Panc1 (cell line): ENCODE data around the gene FOXP2. TPM values are rescaled to one million over a fixed set of nuclear protein-coding genes. Genes with fewer than 3 reads are reported as not detected.

Source experiments
- ATAC-seq: fragments of 200-7000 bp; cut with Tn5 transposase; 2 replicates; pipeline ENCODE4 v1.9.1; 2020; ENCODE audit warnings: mild to moderate bottlenecking, moderate library complexity
- BruUV-seq: library from RNA; stranded (reverse); fragments of 400-500 nt; replicated peaks from 2 replicates; lab custom pipeline; 2021; lab: Mats Ljungman, UMichigan
- CTCF ChIA-PET: fragments of 300-600 bp; sonication (Branson Sonifier 250); formaldehyde crosslinking; loops from one replicate; lab custom pipeline; 2022; ENCODE audit warnings: antibody characterized with exemption; lab: Charles Lee
- POLR2A ChIA-PET: fragments of 300-600 bp; sonication (Branson Sonifier 250); formaldehyde crosslinking; loops from one replicate; lab custom pipeline; 2022; ENCODE audit warnings: antibody characterized with exemption; lab: Charles Lee
- DNase-seq: peaks from one replicate; pipeline ENCODE4 v3.0.0-alpha.2; 2010; ENCODE audit warnings: low read depth, low spot score
- H3K27ac ChIP-seq: 2 replicates; pipeline ENCODE4 v1.5.1; 2011; ENCODE audit warnings: mild to moderate bottlenecking, low read length, inconsistent platforms
- H3K27me3 ChIP-seq: fragments of 200-500 bp; sonication (Bioruptor generic); 2 replicates; pipeline ENCODE4 v1.6.0; 2014; ENCODE audit warnings: low read length, inconsistent platforms; ENCODE audit not compliant: control insufficient read depth, insufficient read depth
- H3K36me3 ChIP-seq: fragments of 200-500 bp; sonication (Bioruptor generic); 2 replicates; pipeline ENCODE4 v1.5.1; 2014; ENCODE audit warnings: inconsistent platforms, mild to moderate bottlenecking, low read length, moderate library complexity; ENCODE audit not compliant: control insufficient read depth, insufficient read depth
- H3K4me1 ChIP-seq: 2 replicates; pipeline ENCODE4 v1.5.1; 2011; ENCODE audit warnings: inconsistent platforms, mild to moderate bottlenecking, low read length, moderate library complexity; ENCODE audit not compliant: control insufficient read depth, insufficient read depth
- H3K4me3 ChIP-seq, 2 experiments: 2 replicates each; pipeline ENCODE4 v1.5.1; 2011 to 2012; ENCODE audit warnings: low read depth in 2 of 2, low read length in 2 of 2, mild to moderate bottlenecking in 2 of 2, inconsistent platforms in 1 of 2, moderate library complexity in 1 of 2
- H3K9me3 ChIP-seq: fragments of 200-500 bp; sonication (Bioruptor generic); 2 replicates; pipeline ENCODE4 v1.5.1; 2014; ENCODE audit warnings: low read depth, mild to moderate bottlenecking, inconsistent platforms, low read length, moderate library complexity; ENCODE audit not compliant: control insufficient read depth, insufficient read depth
- CTCF ChIP-seq: fragments of 450-650 bp; IDR thresholded peaks from 2 replicates; pipeline ENCODE4 v1.5.1; 2017; ENCODE audit warnings: mild to moderate bottlenecking
- POLR2AphosphoS5 ChIP-seq: IDR thresholded peaks from 2 replicates; pipeline ENCODE4 v1.6.1; 2012; ENCODE audit warnings: mild to moderate bottlenecking, low read depth, low read length, moderate library complexity
- REST ChIP-seq, 2 experiments: IDR thresholded peaks; 2 replicates each; pipeline ENCODE4 v1.6.1; 2011 to 2012; ENCODE audit warnings: low read depth in 2 of 2, control low read depth in 1 of 2, low read length in 1 of 2, mild to moderate bottlenecking in 1 of 2, moderate library complexity in 1 of 2; ENCODE audit not compliant: insufficient read depth in 1 of 2
- SIN3A ChIP-seq: IDR thresholded peaks from 2 replicates; pipeline ENCODE4 v1.6.1; 2012; ENCODE audit warnings: low read depth, mild to moderate bottlenecking, low read length, moderate library complexity, borderline replicate concordance; ENCODE audit not compliant: insufficient read depth
- TCF7L2 ChIP-seq: IDR thresholded peaks from 2 replicates; pipeline ENCODE4 v1.6.1; 2011; ENCODE audit warnings: mild to moderate bottlenecking, low read depth, low read length, inconsistent platforms
- in situ Hi-C: cut with HindIII; loops from 2 replicates; pipeline ENCODE4 v1.10.0; 2016; ENCODE audit warnings: low sequenced_read_pairs, low pct_unique_long_range_greater_than_20kb
- intact Hi-C: fragments of 100-400 bp; cut with micrococcal nuclease; formaldehyde crosslinking; loops from one replicate; pipeline ENCODE4 v1.10.0; 2022; ENCODE audit not compliant: unreplicated experiment
- total RNA-seq: library from RNA; stranded (reverse); gene quantifications from one replicate; pipeline ENCODE4 v1.2.1, GENCODE V29; 2021; ENCODE audit not compliant: unreplicated experiment

FOXP2 gene
- total RNA-seq, 1 experiment from 2014 or later, result 0.54 TPM

GRCh38 chr7:114530057-114530611 is 115.5 kb downstream of the FOXP2 start:
- Histone ChIP-seq H3K36me3 (no peaks in the 10 kb centered on the region), H3K4me1 (no peaks in the 10 kb centered on the region; the same call in 1 of the 2 replicates), H3K27ac (no peak overlapping the region), H3K4me3 (no peak overlapping the region), H3K27me3 (no peaks in the 10 kb centered on the region), H3K9me3 (no peaks in the 10 kb centered on the region)
- TF ChIP-seq SIN3A (no peak), TCF7L2 (peak; percentile 59; the same call in 1 of the 2 replicates), REST (IDR thresholded peaks at IDR 0.05; ENCODE audit: insufficient read depth in 1 of 2, low read depth in 2 of 2, low read length in 1 of 2) (no peak), CTCF (no peak)
- ATAC-seq, result peak; percentile 56; the same call in 1 of the 2 replicates
- CTCF ChIA-PET, result no interaction called here
- DNase-seq, result no peak
- POLR2A ChIA-PET, result no interaction called here
- no TSS peak for BruUV-seq
- in situ Hi-C loops, result no loop called here
- intact Hi-C loops, result no loop called here

GRCh38 chr7:114531326-114531725 is 116.7 kb downstream of the FOXP2 start:
- Histone ChIP-seq H3K4me1 (no peaks in the 10 kb centered on the region; the same call in 1 of the 2 replicates), H3K9me3 (no peaks in the 10 kb centered on the region), H3K27me3 (no peaks in the 10 kb centered on the region), H3K27ac (no peak overlapping the region), H3K36me3 (no peaks in the 10 kb centered on the region), H3K4me3 (no peak overlapping the region)
- in situ Hi-C loops (no loop called here), intact Hi-C loops (no loop called here)
- no TSS peak for BruUV-seq
- no peak for DNase-seq
- no peak for ATAC-seq
- POLR2A ChIA-PET, result no interaction called here
- CTCF ChIA-PET, result no interaction called here
- TF ChIP-seq POLR2AphosphoS5, result no peak
- TF ChIP-seq CTCF, result no peak
- no peak for TF ChIP-seq SIN3A
- TF ChIP-seq REST (IDR thresholded peaks at IDR 0.05; ENCODE audit: insufficient read depth in 1 of 2, low read depth in 2 of 2, low read length in 1 of 2), result no peak
- TF ChIP-seq TCF7L2, result no peak
